Measurements from ENCODE around the gene FSTL1. TPM values are rescaled to one million over a fixed set of nuclear protein-coding genes. Genes with fewer than 3 reads are reported as not detected.

Gene FSTL1
- total and polyA plus RNA-seq, 2 of the 8 experiments (the other 6 are each of a cell fraction or from before 2014, with no cell fraction given) = 158 to 516 TPM

- TF ChIP-seq RNF2 (IDR thresholded peaks at IDR 0.05; ENCODE audit: borderline replicate concordance, low read depth, low read length, missing control alignments, poor library complexity, severe bottlenecking) (no peak), JUND (IDR thresholded peaks at IDR 0.05; ENCODE audit: low read length) (no peak), YY1 (IDR thresholded peaks at IDR 0.05; ENCODE audit: low read depth, low read length) (no peak), GTF2F1 (IDR thresholded peaks at IDR 0.05; ENCODE audit: borderline replicate concordance, low read depth, low read length) (no peak)
Measured at GRCh38 chr3:120349855-120350125, 101.0 kb downstream of the FSTL1 start (continued).
